Lower lobe of right lung (tissue), 2 donors: ENCODE data around the gene PPP1R14C. TPM values are rescaled to one million over a fixed set of nuclear protein-coding genes. Genes with fewer than 3 reads are reported as not detected.
A peak's percentile ranks its signal among the peaks of the same experiment; 100 is the strongest.

Experiments used
- ATAC-seq, 2 donors: fragments of 200-7000 bp; cut with Tn5 transposase; one replicate each; pipeline ENCODE4 v1.9.1; 2020 to 2022; ENCODE audit warnings: mild to moderate bottlenecking in 2 of 2, moderate library complexity in 2 of 2
- DNase-seq: peaks from one replicate; pipeline ENCODE4 v3.0.0-alpha.2; 2020
- H3K27ac ChIP-seq: fragments of 200-600 bp; one replicate; pipeline ENCODE4 v1.8.0; 2022
- H3K27me3 ChIP-seq: fragments of 200-600 bp; one replicate; pipeline ENCODE4 v1.8.0; 2022; ENCODE audit warnings: low read depth
- H3K36me3 ChIP-seq: fragments of 200-600 bp; one replicate; pipeline ENCODE4 v1.8.0; 2022; ENCODE audit warnings: mild to moderate bottlenecking
- H3K4me1 ChIP-seq: fragments of 200-600 bp; one replicate; pipeline ENCODE4 v1.8.0; 2022
- H3K4me3 ChIP-seq: fragments of 200-600 bp; one replicate; pipeline ENCODE4 v1.8.0; 2022; ENCODE audit warnings: mild to moderate bottlenecking
- H3K9me3 ChIP-seq: fragments of 200-600 bp; one replicate; pipeline ENCODE4 v1.8.0; 2022
- intact Hi-C: fragments of 100-400 bp; cut with DNase I; formaldehyde crosslinking; loops from one replicate; pipeline ENCODE4 v1.11.0; 2022
- total RNA-seq: library from RNA; stranded (reverse); fragmentation: NEBNext Ultra II Directional; extraction: Animal tissue kit (Norgen Biotek cat#: 25700); gene quantifications from one replicate; pipeline ENCODE4 v1.2.1, GENCODE V29; 2021
- TF ChIP-seq, protein P1 (sequence below): fragments of 200-600 bp; IDR thresholded peaks from one replicate; pipeline ENCODE4 v1.8.0; 2022; ENCODE audit warnings: antibody characterized with exemption, mild to moderate bottlenecking
- donor health status: DM: no; HTN: yes; CAD: no; lungs with severe emphysema.

The PPP1R14C gene
- total RNA-seq, 1 donor from 2014 or later = 15.4 TPM

DNA sequence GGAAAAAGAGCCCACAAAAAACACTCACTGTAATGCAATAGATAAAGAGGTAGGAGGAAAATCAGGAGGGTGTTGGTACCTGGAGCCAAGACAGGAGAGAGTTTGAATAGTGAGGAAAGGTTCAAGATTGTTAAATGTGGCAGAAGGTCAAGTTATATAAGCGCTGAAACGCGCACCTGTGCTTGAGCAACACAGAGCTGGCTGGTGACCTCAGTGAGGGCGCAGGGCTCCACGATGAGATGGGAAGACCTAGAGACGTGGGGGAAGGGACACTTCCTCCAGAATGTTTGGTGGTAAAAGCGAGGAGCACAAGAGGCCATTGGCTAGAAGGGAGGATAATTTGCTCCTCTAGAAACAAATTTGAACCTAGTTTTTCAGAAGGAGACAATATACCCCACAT, 4.2 kb upstream of the PPP1R14C start:
- Histone ChIP-seq H3K4me3 (no peak overlapping the region), H3K27ac (no peak overlapping the region), H3K27me3 (peaks cover 20% of the 10 kb centered on the region), H3K9me3 (no peaks in the 10 kb centered on the region), H3K36me3 (no peaks in the 10 kb centered on the region), H3K4me1 (peaks cover 14% of the 10 kb centered on the region)
- intact Hi-C loops = no loop called here
- ATAC-seq (peak in 1 of 2 donors; percentile 30), DNase-seq (no peak)
- TF ChIP-seq, protein P1, sequence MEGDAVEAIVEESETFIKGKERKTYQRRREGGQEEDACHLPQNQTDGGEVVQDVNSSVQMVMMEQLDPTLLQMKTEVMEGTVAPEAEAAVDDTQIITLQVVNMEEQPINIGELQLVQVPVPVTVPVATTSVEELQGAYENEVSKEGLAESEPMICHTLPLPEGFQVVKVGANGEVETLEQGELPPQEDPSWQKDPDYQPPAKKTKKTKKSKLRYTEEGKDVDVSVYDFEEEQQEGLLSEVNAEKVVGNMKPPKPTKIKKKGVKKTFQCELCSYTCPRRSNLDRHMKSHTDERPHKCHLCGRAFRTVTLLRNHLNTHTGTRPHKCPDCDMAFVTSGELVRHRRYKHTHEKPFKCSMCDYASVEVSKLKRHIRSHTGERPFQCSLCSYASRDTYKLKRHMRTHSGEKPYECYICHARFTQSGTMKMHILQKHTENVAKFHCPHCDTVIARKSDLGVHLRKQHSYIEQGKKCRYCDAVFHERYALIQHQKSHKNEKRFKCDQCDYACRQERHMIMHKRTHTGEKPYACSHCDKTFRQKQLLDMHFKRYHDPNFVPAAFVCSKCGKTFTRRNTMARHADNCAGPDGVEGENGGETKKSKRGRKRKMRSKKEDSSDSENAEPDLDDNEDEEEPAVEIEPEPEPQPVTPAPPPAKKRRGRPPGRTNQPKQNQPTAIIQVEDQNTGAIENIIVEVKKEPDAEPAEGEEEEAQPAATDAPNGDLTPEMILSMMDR = no peak

DNA sequence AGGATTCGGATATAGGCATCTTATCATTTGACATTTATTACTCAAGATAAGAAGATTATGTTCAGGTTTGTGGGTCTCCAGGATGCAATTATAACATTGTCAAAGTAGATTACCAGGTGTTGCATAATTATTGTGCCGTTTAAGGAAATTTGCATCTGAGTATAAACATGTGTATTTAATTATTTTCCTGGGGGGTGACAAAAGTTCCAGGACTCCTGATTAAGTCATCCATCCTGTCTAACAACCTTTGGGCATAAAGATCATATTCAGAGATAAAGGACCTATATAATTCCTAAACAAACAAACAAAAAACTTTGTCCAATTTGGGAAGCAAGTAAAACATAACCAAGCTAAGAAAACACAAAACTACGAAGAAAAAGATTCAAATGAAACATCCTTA, 3.3 kb upstream of the PPP1R14C start:
- TF ChIP-seq, protein P1 = no peak
- Histone ChIP-seq H3K27me3 (peaks cover 29% of the 10 kb centered on the region), H3K4me3 (no peak overlapping the region)

DNA sequence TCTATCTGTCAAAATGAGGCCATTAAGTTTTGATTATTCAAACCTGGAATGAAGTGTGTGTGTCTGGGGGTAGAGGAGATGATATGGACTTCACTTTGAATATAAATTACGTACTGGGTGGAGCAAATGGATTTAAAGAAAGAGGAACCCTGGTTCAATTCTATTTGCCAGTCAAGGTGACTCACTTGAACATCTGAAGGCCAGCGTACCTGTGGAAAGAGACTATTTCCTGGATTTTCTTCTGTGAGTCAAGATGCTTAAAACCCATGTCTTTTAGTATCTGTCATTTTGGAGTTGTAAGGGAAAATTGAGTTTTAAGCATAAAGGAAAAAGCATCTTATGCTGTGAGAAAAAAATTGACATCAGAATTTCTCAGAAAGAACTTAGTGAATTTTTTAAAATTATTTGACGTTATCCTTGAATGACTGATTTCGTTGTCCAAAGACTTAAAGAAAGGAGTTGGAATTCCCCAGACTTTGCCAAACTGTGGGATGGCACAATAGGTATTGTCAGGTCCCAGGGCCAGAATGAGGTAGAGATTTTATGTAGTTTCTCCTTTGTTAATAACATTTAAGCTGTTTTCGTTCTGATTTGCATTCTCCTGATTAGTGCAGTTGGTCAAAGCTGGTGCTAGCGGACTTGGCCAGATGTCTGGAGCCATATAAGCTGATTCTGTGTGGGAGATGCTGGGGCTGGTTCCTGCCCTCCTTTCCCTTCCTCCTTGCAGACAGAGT, 2.4 kb upstream of the PPP1R14C start:
- H3K36me3 ChIP-seq = no peaks in the 10 kb centered on the region
- ATAC-seq (no peak), DNase-seq (no peak)
- peaks cover 19% of the 10 kb centered on the region for H3K4me1 ChIP-seq
- H3K27ac ChIP-seq = no peak overlapping the region
- TF ChIP-seq, protein P1 = no peak
- intact Hi-C loops = no loop called here
- H3K4me3 ChIP-seq = no peak overlapping the region
- H3K9me3 ChIP-seq = no peaks in the 10 kb centered on the region
- H3K27me3 ChIP-seq = peaks cover 37% of the 10 kb centered on the region

More for the DNA sequence above, 3.3 kb upstream of the PPP1R14C start:
- no peaks in the 10 kb centered on the region for H3K36me3 ChIP-seq
- no peak for ATAC-seq
- H3K27ac ChIP-seq = no peak overlapping the region
- H3K4me1 ChIP-seq = peaks cover 18% of the 10 kb centered on the region
- intact Hi-C loops = no loop called here
- H3K9me3 ChIP-seq = no peaks in the 10 kb centered on the region
- DNase-seq = no peak

DNA sequence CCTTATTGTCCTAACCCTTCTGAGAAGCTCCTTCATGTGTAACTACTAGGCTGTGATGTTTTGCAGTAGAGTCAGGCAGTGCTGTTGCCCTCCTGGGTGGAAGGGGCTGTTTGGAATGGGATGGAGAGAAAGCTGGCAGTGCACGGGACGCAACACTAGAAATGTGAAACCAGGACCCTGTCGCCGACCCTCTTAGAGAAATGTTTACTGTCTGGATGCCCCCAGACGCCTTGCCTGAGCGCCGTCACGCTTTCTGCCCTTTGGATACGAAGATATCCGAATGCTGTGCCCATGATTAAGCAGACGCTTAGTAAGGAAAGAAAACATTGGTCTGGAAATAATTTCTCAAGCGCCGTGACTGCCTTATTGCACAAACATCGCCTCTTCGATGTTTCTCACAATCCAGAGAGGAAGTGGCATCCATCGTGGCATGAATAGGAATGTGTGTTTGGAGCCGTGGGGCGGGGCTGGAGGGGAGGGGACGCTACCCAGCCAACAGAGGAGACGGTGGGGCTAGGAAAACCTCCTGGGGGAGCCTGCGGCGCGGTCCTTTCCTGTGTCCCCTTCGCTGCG, 661 bp upstream of the PPP1R14C start:
- intact Hi-C loops = no loop called here
- H3K4me3 ChIP-seq = peak overlapping the region; percentile 60
- ATAC-seq (peak; percentile 70 to 75), DNase-seq (peak; percentile 60)
- peaks cover 44% of the 10 kb centered on the region for H3K27me3 ChIP-seq
- peak overlapping the region; percentile 10 for H3K27ac ChIP-seq
- no peaks in the 10 kb centered on the region for H3K36me3 ChIP-seq
- H3K9me3 ChIP-seq = no peaks in the 10 kb centered on the region
- TF ChIP-seq, protein P1 = no peak
- H3K4me1 ChIP-seq = peaks cover 28% of the 10 kb centered on the region

DNA sequence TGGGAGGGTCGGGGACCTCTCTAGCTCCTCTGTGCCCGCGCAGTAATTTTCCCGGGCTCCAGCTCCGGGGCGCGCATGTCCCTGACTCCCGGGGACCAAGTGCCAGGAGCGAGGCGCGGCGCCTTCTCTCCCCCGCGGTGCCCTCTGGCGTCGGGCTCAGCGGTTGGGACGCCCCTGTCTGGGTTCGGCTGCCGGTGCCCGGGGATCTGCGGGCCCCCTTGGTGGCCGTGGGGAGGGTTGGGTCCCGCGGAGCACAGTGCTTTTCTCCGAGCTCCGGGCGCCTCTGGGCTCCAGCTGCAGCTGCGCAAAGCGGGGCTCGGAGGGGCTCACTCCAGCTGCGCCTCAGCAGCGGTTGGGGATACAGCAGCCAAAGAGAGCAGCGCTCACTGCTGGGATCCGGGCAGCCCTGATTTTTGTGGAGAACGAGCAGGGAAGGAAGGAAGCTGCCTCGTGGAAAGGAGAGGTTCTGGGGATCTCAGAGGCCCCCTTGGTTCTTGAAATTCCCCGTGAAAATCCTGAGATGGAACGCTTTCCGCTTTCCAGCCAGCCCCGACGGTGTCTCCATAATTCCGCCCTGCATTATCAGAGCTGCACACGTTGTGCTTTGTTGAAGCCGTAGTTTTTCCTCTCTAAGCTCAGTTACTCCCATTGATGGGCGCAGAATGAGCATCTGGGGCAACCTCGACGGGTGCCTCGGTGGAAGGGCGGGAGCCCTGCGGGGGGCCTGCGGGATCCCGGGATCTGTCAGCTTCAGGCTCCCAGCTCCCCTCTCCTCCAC, 861 bp downstream of the PPP1R14C start:
- peak; percentile 58 for DNase-seq
- Histone ChIP-seq H3K9me3 (no peaks in the 10 kb centered on the region), H3K4me1 (peaks cover 28% of the 10 kb centered on the region), H3K27ac (peak overlapping the region; percentile 31), H3K36me3 (no peaks in the 10 kb centered on the region), H3K4me3 (peak overlapping the region; percentile 60), H3K27me3 (peaks cover 44% of the 10 kb centered on the region)
- TF ChIP-seq, protein P1 = no peak
- intact Hi-C loops = no loop called here
- peak; percentile 36 to 59 for ATAC-seq
